HG02973 (cell line): ENCODE data around the gene CDK6.

Source experiments
- ATAC-seq: cut with Tn5 transposase; IDR thresholded peaks from one replicate; pipeline ENCODE4 v1.9.1; 2021; ENCODE audit warnings: moderate library complexity; ENCODE audit not compliant: unreplicated experiment

Gene CDK6

GRCh38 chr7:92714767-92715166 lies 121.6 kb downstream of the CDK6 start:
- ATAC-seq = no peak

GRCh38 chr7:92714280-92714679 lies 122.1 kb downstream of the CDK6 start:
- ATAC-seq = no peak

GRCh38 chr7:92709912-92710311 lies 126.5 kb downstream of the CDK6 start:
- no peak for ATAC-seq

GRCh38 chr7:92709150-92709549 lies 127.2 kb downstream of the CDK6 start:
- no peak for ATAC-seq

- no peak for ATAC-seq
Measured at GRCh38 chr7:92708111-92709042, 128.0 kb downstream of the CDK6 start.

DNA sequence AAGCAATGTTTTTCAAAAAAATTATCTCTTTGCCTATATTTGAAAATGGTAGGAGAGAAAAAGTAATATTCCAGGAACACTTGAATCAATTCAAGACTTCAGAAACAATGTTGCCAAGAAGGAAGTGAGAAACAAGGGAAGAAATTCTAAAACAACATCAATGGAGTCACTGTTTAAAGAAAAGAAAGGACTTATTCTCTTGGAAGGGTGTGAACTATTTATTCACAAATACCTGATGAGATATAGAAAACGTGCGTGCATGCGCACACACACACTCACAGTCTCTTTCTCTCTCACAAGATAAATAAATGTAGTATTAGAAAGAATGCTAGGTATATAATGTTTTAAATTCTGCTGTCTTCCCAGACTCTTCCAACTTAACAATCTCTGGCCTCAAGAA lies 128.9 kb downstream of the CDK6 start:
- ATAC-seq = no peak

- no peak for ATAC-seq
Measured at GRCh38 chr7:92706563-92706962, 129.8 kb downstream of the CDK6 start.

DNA sequence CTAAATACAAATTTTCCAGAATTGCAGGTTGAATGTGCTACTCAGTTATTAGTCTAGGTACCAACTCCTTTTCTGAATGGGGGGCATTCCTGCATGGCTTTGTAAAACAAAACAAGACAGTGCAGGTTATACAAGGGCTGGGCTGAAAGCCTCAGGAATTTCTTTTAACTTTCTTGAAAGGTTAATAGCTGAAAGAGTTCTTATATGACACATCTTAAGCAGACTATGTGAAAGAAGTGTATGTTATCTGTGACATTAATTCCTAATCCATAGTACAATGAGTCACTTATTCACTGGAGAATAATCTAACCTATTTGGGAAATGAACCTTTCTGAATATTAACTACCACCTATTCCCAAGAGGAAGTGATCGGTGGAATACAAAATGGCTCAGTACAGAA lies 130.5 kb downstream of the CDK6 start:
- no peak for ATAC-seq

DNA sequence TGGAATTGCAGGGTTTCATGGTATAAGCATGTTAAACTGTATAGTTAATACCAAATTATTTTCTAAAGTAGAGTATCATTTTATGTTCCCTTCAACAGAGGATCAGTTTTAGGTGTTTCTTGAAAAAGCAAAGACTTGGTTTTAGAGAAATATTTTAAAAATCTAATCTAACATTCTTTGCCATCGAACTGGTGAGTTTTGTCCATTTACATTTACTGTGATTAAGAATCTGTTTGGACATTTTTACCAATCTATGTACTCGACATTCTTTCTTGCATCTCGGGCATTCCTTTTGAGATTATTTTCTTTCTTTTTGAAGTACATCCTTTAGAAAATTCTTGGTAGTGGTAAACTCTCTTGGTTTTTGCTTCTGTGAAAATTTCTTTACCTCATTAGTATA lies 131.5 kb downstream of the CDK6 start:
- ATAC-seq = no peak

DNA sequence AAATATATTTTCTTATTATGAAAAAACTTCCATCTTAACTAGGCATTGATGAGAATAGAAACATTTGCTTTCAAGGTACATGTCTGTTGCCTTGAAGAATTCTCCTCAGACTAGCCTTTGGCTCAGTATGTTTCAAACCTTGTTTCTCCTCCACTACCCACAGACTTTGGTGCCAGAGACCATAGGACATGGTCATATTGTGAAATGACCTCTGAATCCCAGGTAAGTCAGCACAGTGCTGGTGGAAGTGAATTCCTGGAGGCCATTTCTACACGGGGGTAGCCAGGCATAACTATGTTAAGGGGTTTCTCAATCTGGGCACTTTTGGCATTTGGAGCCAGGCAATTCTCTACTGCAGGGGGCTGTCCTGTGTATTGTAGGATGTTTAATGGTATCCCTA lies 133.8 kb downstream of the CDK6 start:
- ATAC-seq = no peak

DNA sequence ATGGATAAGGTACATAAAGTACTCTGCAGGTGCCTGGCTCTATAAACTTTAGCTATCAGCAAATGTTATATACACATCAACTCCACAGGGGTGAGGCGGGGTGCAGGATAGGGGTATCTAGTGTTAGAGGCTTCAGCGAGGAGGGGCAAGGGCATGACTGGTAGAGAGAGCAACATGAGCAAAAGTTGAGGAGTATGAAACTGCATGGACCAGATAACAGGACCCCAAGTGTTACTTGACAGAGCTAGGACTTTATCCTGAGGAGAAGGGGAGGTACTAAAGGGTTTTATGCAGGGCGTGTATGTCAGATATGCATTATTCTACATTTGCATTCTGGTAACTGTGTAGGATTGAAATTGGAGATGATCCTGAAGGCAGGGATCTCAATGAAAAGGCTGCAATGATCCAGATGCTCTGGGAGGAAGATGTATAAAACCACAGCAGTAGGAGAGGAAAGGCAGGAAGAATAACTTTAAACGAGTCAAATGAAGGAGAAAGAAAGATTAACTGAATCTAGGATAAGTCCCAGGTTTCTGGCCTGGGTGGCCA lies 136.3 kb downstream of the CDK6 start:
- no peak for ATAC-seq

DNA sequence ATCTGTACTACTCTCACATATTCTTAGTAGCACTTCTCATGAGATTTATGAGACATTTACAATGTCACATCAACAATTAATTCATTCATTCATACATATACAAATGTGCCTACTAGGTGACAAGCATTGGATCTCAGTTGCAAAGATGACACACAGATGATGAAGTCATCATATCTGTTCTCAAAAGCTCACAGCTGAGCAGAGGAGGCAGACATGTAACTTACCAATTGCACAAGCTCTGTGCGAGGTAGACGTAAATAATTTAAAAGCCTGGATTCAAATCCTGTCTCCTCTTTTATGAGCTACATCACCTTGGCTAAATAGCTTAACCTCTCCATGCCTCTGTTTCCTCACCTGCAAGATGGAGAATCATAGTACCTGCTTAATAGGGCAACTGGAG lies 136.8 kb downstream of the CDK6 start:
- no peak for ATAC-seq

DNA sequence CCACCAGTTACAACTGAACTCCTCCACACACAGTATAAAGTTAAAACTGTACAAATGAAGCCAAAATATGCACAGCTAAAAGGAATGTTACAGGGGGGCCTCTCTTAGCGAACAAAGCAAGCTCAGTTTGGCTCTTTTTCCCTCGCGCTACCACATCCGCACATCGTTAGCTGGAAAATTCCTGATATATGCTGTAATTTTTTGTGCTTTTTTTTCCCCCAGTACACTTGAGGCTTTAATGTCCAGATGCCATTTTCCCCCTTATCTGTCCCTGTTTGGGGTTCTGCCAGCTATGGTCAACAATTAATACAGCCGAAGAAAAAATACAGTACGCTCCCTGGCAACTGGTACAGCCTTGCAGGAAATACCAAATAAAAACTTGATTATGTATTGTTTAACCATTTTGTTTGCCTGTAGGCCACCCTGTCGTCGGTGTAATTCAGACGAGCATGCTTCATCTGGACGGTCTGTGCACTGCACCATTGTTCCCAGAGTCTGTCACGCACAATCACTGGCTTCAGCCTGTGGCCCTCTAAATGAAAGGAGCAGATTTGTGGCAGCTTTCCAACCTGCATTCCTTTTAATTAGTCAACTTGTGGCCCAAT lies 138.0 kb downstream of the CDK6 start:
- ATAC-seq = no peak

- ATAC-seq = no peak
Measured at GRCh38 chr7:92697414-92697813, 139.0 kb downstream of the CDK6 start.

DNA sequence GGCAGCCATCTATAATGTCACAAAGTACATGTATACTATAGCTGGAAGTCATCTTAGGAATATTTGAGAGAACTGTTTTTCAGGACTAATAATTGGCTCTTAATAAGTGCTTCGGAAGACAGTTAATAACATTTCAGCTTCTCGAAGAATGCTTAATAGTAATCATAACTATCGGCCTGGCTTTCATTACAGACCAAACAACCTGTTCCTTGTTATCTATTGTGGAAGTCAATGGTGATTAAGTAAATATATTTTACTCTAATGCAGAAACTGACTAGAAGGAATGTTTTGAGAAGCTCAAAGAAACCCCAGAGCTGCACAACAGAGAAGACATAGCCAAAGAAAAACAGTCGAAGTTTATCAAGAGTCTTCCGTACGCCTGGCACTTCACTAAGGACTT lies 139.4 kb downstream of the CDK6 start:
- no peak for ATAC-seq

- ATAC-seq = no peak
Measured at GRCh38 chr7:92696584-92696983, 139.8 kb downstream of the CDK6 start.

DNA sequence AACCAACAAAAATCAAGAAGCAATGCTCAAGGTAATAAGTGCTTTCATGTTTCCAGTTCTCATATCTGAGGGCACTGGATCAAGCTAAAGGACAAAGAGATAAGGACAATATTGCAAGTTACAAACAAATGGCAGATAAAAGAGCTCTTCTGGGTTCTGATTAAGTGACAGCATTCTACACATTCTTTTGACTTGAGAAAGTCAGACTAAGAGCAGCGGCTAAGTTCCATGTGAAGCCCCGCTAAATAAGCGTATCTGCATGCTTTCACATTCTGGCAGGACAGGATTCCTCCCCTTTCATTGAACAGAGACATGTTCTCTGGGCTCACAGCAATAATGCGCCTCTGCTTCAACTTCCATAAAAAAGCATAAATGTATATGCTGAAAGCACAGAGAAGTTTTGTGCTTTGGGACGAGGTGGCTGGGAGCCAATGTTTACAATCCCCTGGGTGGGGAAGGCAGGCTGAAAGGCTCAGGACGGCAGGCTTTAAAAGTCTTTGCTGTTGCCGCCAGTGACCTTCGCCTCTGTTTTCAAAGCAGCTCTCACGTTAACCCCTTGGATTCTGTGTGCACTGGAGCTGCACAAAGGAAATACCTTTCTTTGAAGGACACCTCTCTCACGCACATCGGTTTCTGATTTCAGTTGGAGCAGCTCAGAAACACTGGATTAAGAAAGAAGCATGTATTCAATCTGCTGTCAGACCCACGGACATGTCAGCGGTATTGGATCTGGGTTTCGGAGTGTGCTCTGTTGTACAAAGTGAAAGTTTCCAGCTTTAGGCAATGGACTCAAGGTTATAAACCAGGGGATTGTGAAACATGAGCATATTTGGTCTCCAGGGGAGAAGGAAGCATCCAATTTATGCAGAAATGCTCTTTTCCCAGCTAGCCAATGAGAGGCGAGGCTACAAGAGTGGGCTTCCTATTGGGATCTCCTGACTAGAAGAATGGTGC lies 140.8 kb downstream of the CDK6 start:
- no peak for ATAC-seq

DNA sequence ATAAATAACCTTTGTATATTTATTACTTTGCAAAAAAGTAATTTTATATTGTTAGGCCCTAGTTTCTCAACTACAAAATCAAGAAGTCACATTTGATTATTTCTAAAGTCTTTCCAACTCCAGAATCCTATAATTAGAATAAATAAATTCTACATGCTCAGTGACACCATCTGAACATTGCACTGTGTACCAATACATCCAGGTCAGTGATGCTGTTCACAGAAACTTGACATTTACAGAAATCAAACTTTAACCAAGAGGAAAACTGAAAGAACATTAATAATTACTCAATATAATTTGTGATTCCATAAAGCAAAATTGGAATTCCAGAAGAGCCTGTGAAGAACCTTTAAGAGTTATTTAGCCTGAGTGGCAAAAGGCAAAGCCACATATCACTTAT lies 142.2 kb downstream of the CDK6 start:
- no peak for ATAC-seq

DNA sequence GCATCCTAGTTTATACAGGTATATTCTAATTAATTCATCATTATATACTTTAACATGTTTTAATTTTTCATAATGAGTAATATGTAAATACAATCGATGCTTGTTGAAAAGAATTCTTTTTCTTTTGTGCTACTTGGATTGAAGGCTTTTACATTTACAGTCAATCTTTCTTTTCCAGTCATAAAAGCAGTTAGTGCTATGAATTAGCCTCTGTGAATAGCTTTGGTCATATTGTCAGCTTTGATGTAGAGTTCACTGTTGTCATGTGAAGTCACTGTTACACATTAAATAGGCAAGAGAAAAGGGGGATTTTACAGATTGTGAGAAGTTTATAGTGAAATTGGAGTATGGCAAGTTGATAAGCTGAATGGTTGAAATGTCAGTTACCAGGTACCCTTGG lies 142.9 kb downstream of the CDK6 start:
- no peak for ATAC-seq

- peak; percentile 85 for ATAC-seq
Measured at GRCh38 chr7:92691578-92691977, 144.8 kb downstream of the CDK6 start.
